ENCODE results near the gene OCRL. TPM values are rescaled to one million over a fixed set of nuclear protein-coding genes. Genes with fewer than 3 reads are reported as not detected.

Gene OCRL
- polyA plus RNA-seq, 4 donors = 8.4 to 20.3 (median 10.5) TPM

- 77 to 87% (median 81%) methylated on average over 1 of the region's 1 CpG for WGBS, 3 donors
- FAIRE-seq (no peak), DNase-seq (no peak)
- H3K27ac ChIP-seq (ENCODE audit: low read depth in 1 of 3, low read length in 2 of 3) = no peak overlapping the region
- H3K4me1 ChIP-seq (ENCODE audit: control insufficient read depth in 3 of 3, insufficient read depth in 2 of 3, low read depth in 1 of 3, low read length in 2 of 3) = no peaks in the 10 kb centered on the region
- no peak overlapping the region for H3K4me3 ChIP-seq (ENCODE audit: low read depth in 1 of 3, low read length in 3 of 3)
- H3K9me3 ChIP-seq (ENCODE audit: control insufficient read depth in 2 of 2, insufficient read depth in 1 of 2, low read depth in 1 of 2, low read length in 1 of 2) = no peaks in the 10 kb centered on the region
- H3K27me3 ChIP-seq (ENCODE audit: control insufficient read depth in 3 of 3, insufficient read depth in 3 of 3, low read length in 3 of 3) = no peaks in the 10 kb centered on the region
- peaks cover 0 to 2% (median 0%) of the 10 kb centered on the region in 3 donors for H3K36me3 ChIP-seq (ENCODE audit: control insufficient read depth in 3 of 3, insufficient read depth in 2 of 3, low read depth in 1 of 3, low read length in 3 of 3)
Observed at GRCh38 chrX:129581904-129582303, 41.8 kb downstream of the OCRL start.

GRCh38 chrX:129585167-129585566 lies 45.1 kb downstream of the OCRL start:
- no peaks in the 10 kb centered on the region for H3K27me3 ChIP-seq (ENCODE audit: control insufficient read depth in 3 of 3, insufficient read depth in 3 of 3, low read length in 3 of 3)
- no peak overlapping the region for H3K27ac ChIP-seq (ENCODE audit: low read depth in 1 of 3, low read length in 2 of 3)
- no peaks in the 10 kb centered on the region for H3K4me1 ChIP-seq (ENCODE audit: control insufficient read depth in 3 of 3, insufficient read depth in 2 of 3, low read depth in 1 of 3, low read length in 2 of 3)
- no peaks in the 10 kb centered on the region for H3K9me3 ChIP-seq (ENCODE audit: control insufficient read depth in 2 of 2, insufficient read depth in 1 of 2, low read depth in 1 of 2, low read length in 1 of 2)
- 51 to 86% (median 68%) methylated on average over 1 of the region's 1 CpG for WGBS, 3 donors
- no peak overlapping the region for H3K4me3 ChIP-seq (ENCODE audit: low read depth in 1 of 3, low read length in 3 of 3)
- no peak for DNase-seq
- H3K36me3 ChIP-seq (ENCODE audit: control insufficient read depth in 3 of 3, insufficient read depth in 2 of 3, low read depth in 1 of 3, low read length in 3 of 3) = peaks cover 0 to 18% (median 6%) of the 10 kb centered on the region in 3 donors
- no peak for FAIRE-seq

GRCh38 chrX:129585691-129586090 lies 45.6 kb downstream of the OCRL start:
- no peak for FAIRE-seq
- Histone ChIP-seq H3K36me3 (ENCODE audit: control insufficient read depth in 3 of 3, insufficient read depth in 2 of 3, low read depth in 1 of 3, low read length in 3 of 3) (peaks cover 0 to 18% (median 6%) of the 10 kb centered on the region in 3 donors), H3K9me3 (ENCODE audit: control insufficient read depth in 2 of 2, insufficient read depth in 1 of 2, low read depth in 1 of 2, low read length in 1 of 2) (no peaks in the 10 kb centered on the region), H3K4me3 (ENCODE audit: low read depth in 1 of 3, low read length in 3 of 3) (no peak overlapping the region), H3K27me3 (ENCODE audit: control insufficient read depth in 3 of 3, insufficient read depth in 3 of 3, low read length in 3 of 3) (no peaks in the 10 kb centered on the region), H3K27ac (ENCODE audit: low read depth in 1 of 3, low read length in 2 of 3) (no peak overlapping the region), H3K4me1 (ENCODE audit: control insufficient read depth in 3 of 3, insufficient read depth in 2 of 3, low read depth in 1 of 3, low read length in 2 of 3) (no peaks in the 10 kb centered on the region)
- 69 to 84% (median 82%) methylated on average over 3 of the region's 3 CpGs for WGBS, 3 donors
- no peak for DNase-seq

- H3K9me3 ChIP-seq (ENCODE audit: control insufficient read depth in 2 of 2, insufficient read depth in 1 of 2, low read depth in 1 of 2, low read length in 1 of 2) = no peaks in the 10 kb centered on the region
- no peaks in the 10 kb centered on the region for H3K4me1 ChIP-seq (ENCODE audit: control insufficient read depth in 3 of 3, insufficient read depth in 2 of 3, low read depth in 1 of 3, low read length in 2 of 3)
- no peak overlapping the region for H3K27ac ChIP-seq (ENCODE audit: low read depth in 1 of 3, low read length in 2 of 3)
- peaks cover 0 to 21% (median 6%) of the 10 kb centered on the region in 3 donors for H3K36me3 ChIP-seq (ENCODE audit: control insufficient read depth in 3 of 3, insufficient read depth in 2 of 3, low read depth in 1 of 3, low read length in 3 of 3)
- 77 to 94% (median 92%) methylated on average over 4 of the region's 4 CpGs for WGBS, 3 donors
- H3K4me3 ChIP-seq (ENCODE audit: low read depth in 1 of 3, low read length in 3 of 3) = no peak overlapping the region
- no peaks in the 10 kb centered on the region for H3K27me3 ChIP-seq (ENCODE audit: control insufficient read depth in 3 of 3, insufficient read depth in 3 of 3, low read length in 3 of 3)
- FAIRE-seq = no peak
- DNase-seq = no peak
Observed at GRCh38 chrX:129586446-129586845, 46.4 kb downstream of the OCRL start.

GRCh38 chrX:129590596-129590995 lies 50.5 kb downstream of the OCRL start:
- no peak overlapping the region for H3K4me3 ChIP-seq (ENCODE audit: low read depth in 1 of 3, low read length in 3 of 3)
- no peaks in the 10 kb centered on the region for H3K27me3 ChIP-seq (ENCODE audit: control insufficient read depth in 3 of 3, insufficient read depth in 3 of 3, low read length in 3 of 3)
- H3K27ac ChIP-seq (ENCODE audit: low read depth in 1 of 3, low read length in 2 of 3) = no peak overlapping the region
- no peak for DNase-seq
- H3K36me3 ChIP-seq (ENCODE audit: control insufficient read depth in 3 of 3, insufficient read depth in 2 of 3, low read depth in 1 of 3, low read length in 3 of 3) = peaks cover 0 to 33% (median 6%) of the 10 kb centered on the region in 3 donors
- H3K4me1 ChIP-seq (ENCODE audit: control insufficient read depth in 3 of 3, insufficient read depth in 2 of 3, low read depth in 1 of 3, low read length in 2 of 3) = no peaks in the 10 kb centered on the region
- WGBS, 3 donors = 78 to 92% (median 79%) methylated on average over 4 of the region's 4 CpGs
- H3K9me3 ChIP-seq (ENCODE audit: control insufficient read depth in 2 of 2, insufficient read depth in 1 of 2, low read depth in 1 of 2, low read length in 1 of 2) = no peaks in the 10 kb centered on the region
- FAIRE-seq = no peak

DNA sequence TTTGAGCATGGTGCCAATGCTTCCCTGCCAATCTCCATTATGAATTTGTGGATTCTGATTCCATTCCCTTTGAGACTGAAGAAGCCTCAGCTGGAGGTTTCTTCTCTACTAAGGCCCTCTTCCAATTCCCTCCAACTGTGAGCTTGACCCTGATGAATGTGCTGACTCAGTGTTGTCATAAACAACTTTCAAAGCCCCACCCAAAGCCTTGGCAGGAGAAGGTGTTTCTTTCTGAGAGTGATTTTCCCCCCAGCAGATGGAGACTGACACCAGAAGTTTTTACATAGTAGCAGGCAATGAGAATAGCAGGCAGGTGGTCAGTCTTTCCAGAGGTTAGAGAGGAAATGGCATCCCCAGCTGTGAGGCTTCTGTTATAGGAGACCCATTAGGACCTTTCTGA lies 53.1 kb downstream of the OCRL start:
- FAIRE-seq = no peak
- Histone ChIP-seq H3K36me3 (ENCODE audit: control insufficient read depth in 3 of 3, insufficient read depth in 2 of 3, low read depth in 1 of 3, low read length in 3 of 3) (peaks cover 0 to 36% (median 6%) of the 10 kb centered on the region in 3 donors), H3K9me3 (ENCODE audit: control insufficient read depth in 2 of 2, insufficient read depth in 1 of 2, low read depth in 1 of 2, low read length in 1 of 2) (no peaks in the 10 kb centered on the region), H3K4me3 (ENCODE audit: low read depth in 1 of 3, low read length in 3 of 3) (no peak overlapping the region), H3K27me3 (ENCODE audit: control insufficient read depth in 3 of 3, insufficient read depth in 3 of 3, low read length in 3 of 3) (no peaks in the 10 kb centered on the region), H3K4me1 (ENCODE audit: control insufficient read depth in 3 of 3, insufficient read depth in 2 of 3, low read depth in 1 of 3, low read length in 2 of 3) (no peaks in the 10 kb centered on the region), H3K27ac (ENCODE audit: low read depth in 1 of 3, low read length in 2 of 3) (no peak overlapping the region)
- DNase-seq = no peak

DNA sequence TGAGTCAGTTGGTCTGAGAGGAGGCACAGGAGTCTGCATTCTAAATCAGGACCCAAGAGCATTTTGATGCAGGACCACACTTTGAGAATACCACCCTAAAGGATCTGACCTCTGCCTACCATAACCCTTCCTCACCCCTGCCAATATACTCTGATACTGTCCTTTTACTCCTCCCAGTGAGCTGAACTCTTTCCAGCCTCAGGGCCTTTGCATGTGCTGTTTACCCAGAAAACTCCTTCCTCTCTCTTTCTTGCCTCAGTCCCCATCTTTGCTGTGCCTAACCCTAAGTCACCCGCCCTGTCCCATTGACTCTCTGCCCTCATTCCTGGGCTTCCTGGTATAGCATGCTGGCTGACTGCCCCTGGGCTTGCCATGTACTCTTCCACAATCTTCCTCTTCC lies 54.7 kb downstream of the OCRL start:
- no peak overlapping the region for H3K4me3 ChIP-seq (ENCODE audit: low read depth in 1 of 3, low read length in 3 of 3)
- H3K27me3 ChIP-seq (ENCODE audit: control insufficient read depth in 3 of 3, insufficient read depth in 3 of 3, low read length in 3 of 3) = no peaks in the 10 kb centered on the region
- DNase-seq (no peak), FAIRE-seq (no peak)
- H3K27ac ChIP-seq (ENCODE audit: low read depth in 1 of 3, low read length in 2 of 3) = no peak overlapping the region
- no peaks in the 10 kb centered on the region for H3K4me1 ChIP-seq (ENCODE audit: control insufficient read depth in 3 of 3, insufficient read depth in 2 of 3, low read depth in 1 of 3, low read length in 2 of 3)
- 79 to 95% (median 86%) methylated on average over 1 of the region's 1 CpG for WGBS, 3 donors
- H3K9me3 ChIP-seq (ENCODE audit: control insufficient read depth in 2 of 2, insufficient read depth in 1 of 2, low read depth in 1 of 2, low read length in 1 of 2) = no peaks in the 10 kb centered on the region
- H3K36me3 ChIP-seq (ENCODE audit: control insufficient read depth in 3 of 3, insufficient read depth in 2 of 3, low read depth in 1 of 3, low read length in 3 of 3) = peaks cover 0 to 29% (median 0%) of the 10 kb centered on the region in 3 donors

GRCh38 chrX:129596077-129596476 lies 56.0 kb downstream of the OCRL start:
- FAIRE-seq = no peak
- H3K27me3 ChIP-seq (ENCODE audit: control insufficient read depth in 3 of 3, insufficient read depth in 3 of 3, low read length in 3 of 3) = no peaks in the 10 kb centered on the region
- H3K9me3 ChIP-seq (ENCODE audit: control insufficient read depth in 2 of 2, insufficient read depth in 1 of 2, low read depth in 1 of 2, low read length in 1 of 2) = no peaks in the 10 kb centered on the region
- H3K4me1 ChIP-seq (ENCODE audit: control insufficient read depth in 3 of 3, insufficient read depth in 2 of 3, low read depth in 1 of 3, low read length in 2 of 3) = no peaks in the 10 kb centered on the region
- H3K27ac ChIP-seq (ENCODE audit: low read depth in 1 of 3, low read length in 2 of 3) = no peak overlapping the region
- no peak overlapping the region for H3K4me3 ChIP-seq (ENCODE audit: low read depth in 1 of 3, low read length in 3 of 3)
- DNase-seq = no peak
- 67 to 93% (median 82%) methylated on average over 4 to 5 of the region's 5 CpGs for WGBS, 3 donors
- peaks cover 0 to 29% (median 0%) of the 10 kb centered on the region in 3 donors for H3K36me3 ChIP-seq (ENCODE audit: control insufficient read depth in 3 of 3, insufficient read depth in 2 of 3, low read depth in 1 of 3, low read length in 3 of 3)

GRCh38 chrX:129597905-129598304 lies 57.8 kb downstream of the OCRL start:
- Histone ChIP-seq H3K27ac (ENCODE audit: low read depth in 1 of 3, low read length in 2 of 3) (no peak overlapping the region), H3K27me3 (ENCODE audit: control insufficient read depth in 3 of 3, insufficient read depth in 3 of 3, low read length in 3 of 3) (no peaks in the 10 kb centered on the region), H3K36me3 (ENCODE audit: control insufficient read depth in 3 of 3, insufficient read depth in 2 of 3, low read depth in 1 of 3, low read length in 3 of 3) (peaks cover 0 to 27% (median 0%) of the 10 kb centered on the region in 3 donors), H3K4me3 (ENCODE audit: low read depth in 1 of 3, low read length in 3 of 3) (no peak overlapping the region), H3K4me1 (ENCODE audit: control insufficient read depth in 3 of 3, insufficient read depth in 2 of 3, low read depth in 1 of 3, low read length in 2 of 3) (no peaks in the 10 kb centered on the region), H3K9me3 (ENCODE audit: control insufficient read depth in 2 of 2, insufficient read depth in 1 of 2, low read depth in 1 of 2, low read length in 1 of 2) (no peaks in the 10 kb centered on the region)
- no peak for FAIRE-seq
- WGBS, 3 donors = 69 to 79% (median 73%) methylated on average over 5 of the region's 5 CpGs
- no peak for DNase-seq

Data from small intestine (tissue), 7 donors.